RPMI7951 (cell line): ENCODE measurements around the gene TRIM38. TPM values are rescaled to one million over a fixed set of nuclear protein-coding genes. Genes with fewer than 3 reads are reported as not detected.
"Not testable (repeated sequence)": the region's sequence is repeated elsewhere in the genome, so short reads cannot be mapped to it uniquely, and the experiment has no call there.

Source experiments
- DNase-seq: peaks from one replicate; pipeline ENCODE4 v3.0.0-alpha.2; 2012; ENCODE audit warnings: low read depth
- total RNA-seq: library from RNA; depleted of rRNA; stranded (reverse); fragments of >200 nt; shearing (Covaris generic); gene quantifications from 2 replicates; pipeline ENCODE4 v1.2.3, GENCODE V29; 2014

The TRIM38 gene
- total RNA-seq, 1 experiment from 2014 or later = 9.1 TPM

GRCh38 chr6:26006086-26006939 lies 43.7 kb downstream of the TRIM38 start:
- no peak for DNase-seq

GRCh38 chr6:26006940-26007305 lies 44.3 kb downstream of the TRIM38 start:
- not testable (repeated sequence) for DNase-seq

DNA sequence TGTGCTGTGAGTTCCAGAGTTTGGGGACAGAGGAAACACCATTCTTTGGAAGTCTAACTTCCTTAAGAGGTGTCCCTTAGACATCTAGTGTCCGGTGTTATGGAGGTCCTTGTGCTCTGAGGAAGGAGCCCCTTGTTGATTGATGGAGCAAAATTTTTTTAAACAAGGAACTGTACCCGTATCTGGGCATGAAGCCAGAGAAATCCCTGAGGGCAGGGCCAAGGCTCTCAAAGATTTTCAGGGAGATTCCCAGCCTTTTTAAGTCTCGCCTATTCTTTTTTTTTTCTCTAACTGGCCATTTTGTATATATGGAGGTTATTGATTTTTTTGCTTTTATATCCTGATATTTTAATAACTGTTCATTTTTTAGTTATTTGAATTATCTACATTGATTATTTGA lies 45.9 kb downstream of the TRIM38 start:
- no peak for DNase-seq

GRCh38 chr6:26009817-26010216 lies 47.2 kb downstream of the TRIM38 start:
- DNase-seq = no peak

GRCh38 chr6:26012061-26012460 lies 49.5 kb downstream of the TRIM38 start:
- DNase-seq = no peak

- not testable (repeated sequence) for DNase-seq
These were observed 51.8 kb downstream of the TRIM38 start for GRCh38 chr6:26014386-26014785.

- DNase-seq = no peak
These were observed 53.8 kb downstream of the TRIM38 start for GRCh38 chr6:26016245-26016962.

GRCh38 chr6:26016963-26017631 lies 54.5 kb downstream of the TRIM38 start:
- DNase-seq = peak; percentile 29

DNA sequence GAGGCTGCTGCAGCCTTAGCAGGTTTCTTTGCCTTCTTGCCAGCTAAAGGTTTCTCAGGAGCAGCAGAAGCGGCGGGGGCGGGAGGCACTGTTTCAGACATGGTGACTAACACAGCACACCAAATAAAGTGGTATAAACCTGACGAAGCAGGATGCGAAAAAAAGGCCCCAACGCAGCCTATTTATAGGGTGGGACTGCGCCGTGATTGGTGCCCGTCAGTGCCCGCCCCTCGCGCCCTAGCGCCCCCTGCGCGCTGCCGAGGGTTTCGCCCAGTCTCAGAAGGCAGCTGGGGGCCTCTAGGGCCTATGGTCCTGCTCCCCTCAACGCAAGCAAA lies 55.0 kb downstream of the TRIM38 start:
- peak; percentile 92 for DNase-seq

DNA sequence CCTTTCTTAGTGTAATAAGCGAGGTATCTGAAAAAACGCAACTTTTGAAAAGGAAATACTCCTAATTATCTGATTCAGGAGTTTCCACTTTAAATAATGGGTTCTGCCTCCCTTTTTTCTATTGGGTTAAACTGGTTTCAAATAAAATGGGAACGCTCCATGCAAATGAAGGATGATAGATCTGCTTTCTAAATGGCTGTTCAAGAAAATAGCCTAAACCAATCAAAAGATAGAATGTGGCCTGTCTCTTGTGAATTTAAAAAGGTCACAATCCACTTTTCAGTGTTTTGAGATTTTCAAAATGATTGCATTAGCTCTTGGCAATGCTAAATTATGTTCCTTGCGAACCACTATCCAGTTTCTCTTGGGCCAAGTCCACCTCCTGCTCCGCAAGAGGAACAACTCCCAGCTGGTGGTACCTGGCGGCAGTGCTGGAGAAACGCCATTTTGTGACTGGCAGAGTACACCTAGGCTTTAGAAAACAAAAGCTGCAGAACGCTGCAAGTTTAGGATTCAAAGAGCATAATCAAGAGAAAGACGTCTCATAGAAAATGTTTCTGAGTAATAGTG lies 56.7 kb downstream of the TRIM38 start:
- DNase-seq = no peak

- DNase-seq = no peak
These were observed 57.3 kb downstream of the TRIM38 start for GRCh38 chr6:26019967-26020328.

- peak; percentile 95 for DNase-seq
These were observed 57.9 kb downstream of the TRIM38 start for GRCh38 chr6:26020329-26021000.

- DNase-seq = peak; percentile 71
These were observed 58.4 kb downstream of the TRIM38 start for GRCh38 chr6:26021001-26021349.

DNA sequence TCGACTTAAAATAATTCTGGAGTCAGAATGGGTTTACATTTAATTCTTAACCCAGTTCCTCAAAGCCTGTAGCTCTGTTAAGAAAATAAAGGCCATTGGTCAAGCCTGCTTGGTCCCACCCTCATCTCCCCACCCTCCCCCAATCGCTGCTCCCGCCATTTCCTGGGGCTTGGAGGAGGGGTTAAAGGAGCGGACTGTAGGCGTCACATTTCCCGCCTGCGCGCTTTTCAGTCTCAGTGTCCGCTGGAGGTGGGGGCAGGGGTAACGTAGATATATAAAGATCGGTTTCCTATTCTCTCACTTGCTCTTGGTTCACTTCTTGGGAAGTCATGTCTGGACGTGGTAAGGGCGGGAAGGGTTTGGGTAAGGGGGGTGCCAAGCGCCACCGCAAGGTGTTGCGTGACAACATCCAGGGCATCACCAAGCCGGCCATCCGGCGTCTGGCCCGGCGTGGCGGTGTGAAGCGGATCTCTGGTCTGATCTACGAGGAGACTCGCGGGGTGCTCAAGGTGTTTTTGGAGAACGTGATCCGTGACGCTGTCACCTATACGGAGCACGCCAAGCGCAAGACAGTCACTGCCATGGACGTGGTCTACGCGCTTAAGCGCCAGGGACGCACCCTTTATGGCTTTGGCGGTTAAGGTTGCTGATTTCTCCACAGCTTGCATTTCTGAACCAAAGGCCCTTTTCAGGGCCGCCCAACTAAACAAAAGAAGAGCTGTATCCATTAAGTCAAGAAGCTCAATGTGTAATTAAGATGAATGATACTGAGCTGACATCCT lies 58.9 kb downstream of the TRIM38 start:
- DNase-seq = peak; percentile 96

DNA sequence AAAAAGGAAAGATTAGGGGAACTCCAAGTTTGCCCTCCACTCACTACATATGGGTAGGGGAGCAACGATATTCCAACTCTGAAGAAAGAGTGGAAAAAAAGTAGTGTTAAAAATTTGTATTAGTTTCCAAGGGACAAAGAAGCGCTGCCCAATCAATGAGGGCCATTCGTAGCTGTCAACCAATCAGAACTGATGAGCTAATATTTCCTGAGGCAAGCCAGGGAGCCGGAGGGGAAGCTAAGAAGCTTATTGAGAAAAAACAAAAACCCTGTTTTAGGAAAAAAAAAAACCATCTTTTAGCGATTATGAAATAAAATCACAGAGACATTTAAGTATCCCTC lies 59.5 kb downstream of the TRIM38 start:
- peak; percentile 77 for DNase-seq

DNA sequence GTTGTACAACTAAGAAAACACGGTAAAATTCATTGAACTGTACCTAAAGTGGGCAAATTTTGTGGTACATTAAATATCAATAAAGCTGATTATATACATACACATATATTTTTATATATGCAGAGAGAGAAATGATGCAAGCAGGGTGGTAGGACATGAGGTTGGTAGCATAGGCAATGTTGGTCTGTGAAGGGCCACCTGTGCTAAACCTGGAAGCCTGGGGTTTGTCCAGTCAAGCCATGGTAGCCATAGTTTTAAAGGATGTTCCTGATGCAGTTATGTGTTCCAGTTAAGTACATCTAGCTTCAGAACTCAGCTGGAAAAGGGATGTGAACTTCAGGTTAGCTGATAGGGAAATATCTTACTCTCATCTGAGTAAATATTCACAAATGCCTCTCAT lies 60.1 kb downstream of the TRIM38 start:
- DNase-seq = no peak

DNA sequence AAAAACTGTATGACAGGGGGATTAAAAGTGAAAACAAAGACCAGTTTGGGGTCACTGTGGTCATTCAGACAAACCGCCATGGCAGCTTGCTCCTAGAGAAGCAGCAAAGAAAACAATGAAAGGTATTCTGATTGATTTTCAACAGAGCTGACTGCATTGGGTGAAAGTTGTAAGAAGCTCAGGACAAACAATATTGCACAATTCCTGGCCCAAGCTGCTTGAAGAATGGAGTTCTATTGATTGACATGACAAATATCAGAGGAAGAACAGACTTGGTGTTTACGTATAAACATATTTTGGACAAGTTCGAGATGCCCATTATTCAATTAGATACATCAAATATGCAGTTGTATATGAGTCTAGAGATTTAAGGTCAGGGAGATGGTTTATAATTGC lies 62.0 kb downstream of the TRIM38 start:
- DNase-seq = no peak

GRCh38 chr6:26025047-26025893 lies 62.7 kb downstream of the TRIM38 start:
- peak; percentile 81 for DNase-seq

GRCh38 chr6:26025894-26026832 lies 63.6 kb downstream of the TRIM38 start:
- peak; percentile 95 for DNase-seq
